Measurements from ENCODE around the gene SNRNP35. TPM values are rescaled to one million over a fixed set of nuclear protein-coding genes. Genes with fewer than 3 reads are reported as not detected.

Gene SNRNP35
- total and polyA plus RNA-seq, 2 of the 8 experiments (the other 6 are each of a cell fraction or from before 2014, with no cell fraction given) = 8.0 to 16.9 TPM

DNA sequence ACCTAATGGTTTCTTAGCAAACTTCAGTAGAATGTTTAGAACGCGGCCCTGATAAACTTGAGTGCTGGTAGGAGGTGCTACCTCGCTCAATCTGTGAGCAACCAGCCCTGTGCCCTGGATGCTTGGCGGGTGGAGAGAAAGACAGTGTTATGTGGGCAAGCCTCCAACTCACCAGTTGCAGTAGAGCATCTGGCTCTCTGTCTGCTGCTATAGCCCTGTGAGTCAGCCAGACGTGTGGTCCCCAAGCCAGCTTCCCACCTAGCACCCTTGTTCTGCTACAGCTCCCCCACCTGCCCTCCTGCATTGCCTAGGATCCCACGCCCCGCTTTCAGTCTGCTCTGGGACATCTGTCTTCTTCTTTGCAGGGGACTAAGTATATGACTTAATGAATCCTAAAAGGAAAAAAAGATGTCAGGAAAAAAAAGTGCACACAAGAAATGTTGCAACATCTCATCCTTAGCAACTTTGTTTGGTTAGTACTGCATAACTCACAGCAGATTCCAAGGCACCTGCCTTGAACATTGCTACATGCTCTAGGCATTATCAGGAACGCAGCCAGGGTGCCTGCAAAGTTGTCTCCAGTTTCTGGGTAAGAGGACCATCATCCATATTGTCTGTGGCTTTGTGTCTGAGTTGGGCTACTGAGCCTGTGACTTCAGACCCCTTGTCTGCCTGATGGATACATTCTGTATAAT lies 13.6 kb downstream of the SNRNP35 start:
- FAIRE-seq (no peak), DNase-seq (ENCODE audit: low read depth in 1 of 2, low spot score in 2 of 2) (no peak)
- Histone ChIP-seq H2BK15ac (ENCODE audit: low read length) (no peak overlapping the region), H3K4me2 (ENCODE audit: insufficient read depth in 1 of 2, low read depth in 2 of 2, low read length in 2 of 2) (no peak overlapping the region), H3K79me2 (ENCODE audit: control insufficient read depth in 1 of 2, insufficient read depth in 2 of 2, low read length in 2 of 2) (no peaks in the 10 kb centered on the region), H2AK5ac (ENCODE audit: low read depth, low read length) (no peak overlapping the region), H4K91ac (replicated peaks; ENCODE audit: insufficient read length, low read length) (no peak overlapping the region), H3K27ac (ENCODE audit: low read depth, low read length) (no peak overlapping the region), H2AFZ (ENCODE audit: low read length) (no peak overlapping the region), H2BK5ac (ENCODE audit: low read depth, low read length) (no peak overlapping the region), H4K8ac (ENCODE audit: extremely low read depth, insufficient read depth, low read length) (no peak overlapping the region), H2BK20ac (ENCODE audit: low read length) (no peak overlapping the region), H3K14ac (ENCODE audit: insufficient read length) (no peak overlapping the region), H3K56ac (replicated peaks; ENCODE audit: insufficient read length, low read depth, low read length) (no peak overlapping the region), H2BK120ac (replicated peaks; ENCODE audit: low read depth, low read length) (no peak overlapping the region), H3K23me2 (ENCODE audit: low read depth, low read length) (no peaks in the 10 kb centered on the region), H4K20me1 (replicated peaks in 1 of 2; ENCODE audit: control insufficient read depth in 1 of 2, insufficient read depth in 2 of 2, low read length in 2 of 2) (peaks cover 0 to 2% of the 10 kb centered on the region in 2 experiments), H3K4me3 (ENCODE audit: extremely low read depth in 1 of 4, insufficient read depth in 2 of 4, low read depth in 3 of 4, low read length in 4 of 4) (no peak overlapping the region), H3K27me3 (replicated peaks in 1 of 4; ENCODE audit: control insufficient read depth in 3 of 4, extremely low read depth in 1 of 4, insufficient read depth in 3 of 4, low read length in 3 of 4) (no peaks in the 10 kb centered on the region), H3K9me3 (ENCODE audit: insufficient read depth in 2 of 2, low read depth in 1 of 2, low read length in 1 of 2) (no peaks in the 10 kb centered on the region), H3K79me1 (ENCODE audit: low read depth, low read length) (no peaks in the 10 kb centered on the region), H3K23ac (ENCODE audit: insufficient read length) (no peak overlapping the region), H3K4ac (replicated peaks; ENCODE audit: insufficient read length, low read depth, low read length) (no peak overlapping the region), H4K5ac (ENCODE audit: insufficient read length, low read depth, low read length) (no peak overlapping the region), H3K36me3 (ENCODE audit: control insufficient read depth in 2 of 4, insufficient read depth in 4 of 4, low read length in 3 of 4) (peaks cover 0 to 20% (median 1%) of the 10 kb centered on the region in 4 experiments; a peak in 4 of 8 replicates), H3K9ac (replicated peaks in 1 of 4; ENCODE audit: extremely low read depth in 1 of 4, low read depth in 3 of 4, low read length in 3 of 4) (no peak overlapping the region), H2BK12ac (ENCODE audit: low read depth, low read length) (no peak overlapping the region), H3K4me1 (replicated peaks in 1 of 4; ENCODE audit: control insufficient read depth in 3 of 4, insufficient read depth in 4 of 4, low read length in 3 of 4) (no peaks in the 10 kb centered on the region), H3K18ac (ENCODE audit: extremely low read depth, low read length) (no peak overlapping the region)
- POLR2A ChIA-PET (ENCODE audit: partially characterized antibody) = interaction anchor here (1.0 kb wide), 1 partner anchor 12 kb away, joined by 3 read pairs; no protein-coding TSS in a partner anchor
- CTCF ChIA-PET (ENCODE audit: partially characterized antibody) = interaction anchor here (0.6 kb wide), 1 partner anchor 37 kb away, joined by 3 read pairs; no protein-coding TSS in a partner anchor
- TF ChIP-seq HDAC2 (IDR thresholded peaks at IDR 0.05; ENCODE audit: borderline replicate concordance in 1 of 2, low read depth in 2 of 2, low read length in 2 of 2) (no peak), NRF1 (IDR thresholded peaks at IDR 0.05; ENCODE audit: low read depth, low read length) (no peak), SUZ12 (IDR thresholded peaks at IDR 0.05; ENCODE audit: low read length) (no peak), TAF1 (IDR thresholded peaks at IDR 0.05; ENCODE audit: low read depth, low read length) (no peak), HDAC6 (IDR thresholded peaks at IDR 0.05; ENCODE audit: low read depth, low read length) (no peak), NANOG (IDR thresholded peaks at IDR 0.05; ENCODE audit: insufficient read depth, low read depth, low read length, poor library complexity, severe bottlenecking) (no peak), SIN3A (conservative IDR thresholded peaks at IDR 0.05 in 1 of 2, IDR thresholded peaks at IDR 0.05 in 1 of 2; ENCODE audit: low read depth in 1 of 2, low read length in 2 of 2) (no peak), CEBPB (IDR thresholded peaks at IDR 0.05; ENCODE audit: low read depth, low read length) (no peak)
- TF ChIP-seq, protein P1, sequence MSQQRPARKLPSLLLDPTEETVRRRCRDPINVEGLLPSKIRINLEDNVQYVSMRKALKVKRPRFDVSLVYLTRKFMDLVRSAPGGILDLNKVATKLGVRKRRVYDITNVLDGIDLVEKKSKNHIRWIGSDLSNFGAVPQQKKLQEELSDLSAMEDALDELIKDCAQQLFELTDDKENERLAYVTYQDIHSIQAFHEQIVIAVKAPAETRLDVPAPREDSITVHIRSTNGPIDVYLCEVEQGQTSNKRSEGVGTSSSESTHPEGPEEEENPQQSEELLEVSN (IDR thresholded peaks at IDR 0.05) = no peak
- TF ChIP-seq, protein P2, sequence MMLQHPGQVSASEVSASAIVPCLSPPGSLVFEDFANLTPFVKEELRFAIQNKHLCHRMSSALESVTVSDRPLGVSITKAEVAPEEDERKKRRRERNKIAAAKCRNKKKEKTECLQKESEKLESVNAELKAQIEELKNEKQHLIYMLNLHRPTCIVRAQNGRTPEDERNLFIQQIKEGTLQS (IDR thresholded peaks at IDR 0.05; ENCODE audit: insufficient read depth, low read depth, low read length) = no peak
- WGBS, 2 experiments (ENCODE audit: extremely low coverage in 1 of 2, insufficient coverage in 1 of 2, insufficient read length in 1 of 2, insufficient replicate concordance in 2 of 2, low coverage in 1 of 2, low lambda C conversion rate in 2 of 2, missing lambda C conversion rate in 1 of 2) = 90% methylated on average over 8 of the region's 8 CpGs; no CpG with 5 or more reads in 1 of the 2 experiments

All from H1 (cell line).